ENCODE results near the gene TPD52L1.

The TPD52L1 gene

DNA sequence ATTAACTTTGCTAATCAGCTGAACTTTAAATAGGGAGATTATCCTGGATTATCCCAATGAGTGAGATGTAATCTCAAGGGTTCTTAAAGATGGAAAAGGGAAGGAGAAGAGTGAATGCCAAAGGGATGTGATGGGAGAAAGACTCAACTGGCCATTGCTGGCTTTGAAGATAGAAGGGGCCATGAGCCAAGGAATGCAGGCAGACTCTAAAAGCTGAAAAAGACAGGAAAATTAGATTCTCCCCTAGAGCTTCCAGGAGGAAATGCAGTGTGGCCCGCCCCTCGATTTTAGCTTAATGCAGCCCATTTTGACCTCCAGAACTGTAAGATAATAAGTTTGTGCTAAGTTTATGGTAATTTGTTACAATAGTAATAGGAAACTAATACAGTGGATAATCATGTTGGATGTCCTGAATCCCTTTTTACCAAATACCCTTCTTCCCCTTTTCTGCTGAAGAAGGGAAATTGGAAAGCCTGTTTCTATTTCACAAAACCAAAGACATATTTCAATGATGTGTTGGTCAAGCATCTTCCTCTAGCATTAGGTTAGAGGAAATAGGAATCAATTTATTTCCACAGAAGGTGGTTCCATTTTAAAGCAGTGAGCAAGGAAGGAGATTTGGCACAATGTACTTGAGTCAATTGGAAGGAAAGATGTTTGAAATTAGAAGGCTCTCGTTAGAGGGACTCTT lies 151.5 kb downstream of the TPD52L1 start:
- no peak for DNase-seq (ENCODE audit: low read depth)

DNA sequence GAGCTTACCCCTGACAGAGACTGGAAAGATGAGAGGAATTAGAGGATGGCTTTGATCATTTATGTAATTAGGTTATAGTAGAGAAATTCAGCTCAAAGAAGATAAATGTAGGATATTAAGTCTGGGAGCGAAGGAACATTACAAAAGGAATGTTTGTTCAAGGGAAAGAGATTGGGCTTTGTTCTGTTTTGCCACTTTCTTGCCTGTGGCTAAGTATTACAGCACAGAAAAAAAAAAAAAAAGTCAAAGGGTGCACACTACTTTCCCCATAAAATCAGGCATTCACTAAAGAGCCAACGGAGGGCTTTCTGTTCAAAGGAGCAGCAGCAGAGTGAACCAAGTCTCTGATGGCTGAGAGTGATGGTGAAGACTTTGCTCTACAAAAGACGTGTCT lies 153.2 kb downstream of the TPD52L1 start:
- no peak for DNase-seq (ENCODE audit: low read depth)

DNA sequence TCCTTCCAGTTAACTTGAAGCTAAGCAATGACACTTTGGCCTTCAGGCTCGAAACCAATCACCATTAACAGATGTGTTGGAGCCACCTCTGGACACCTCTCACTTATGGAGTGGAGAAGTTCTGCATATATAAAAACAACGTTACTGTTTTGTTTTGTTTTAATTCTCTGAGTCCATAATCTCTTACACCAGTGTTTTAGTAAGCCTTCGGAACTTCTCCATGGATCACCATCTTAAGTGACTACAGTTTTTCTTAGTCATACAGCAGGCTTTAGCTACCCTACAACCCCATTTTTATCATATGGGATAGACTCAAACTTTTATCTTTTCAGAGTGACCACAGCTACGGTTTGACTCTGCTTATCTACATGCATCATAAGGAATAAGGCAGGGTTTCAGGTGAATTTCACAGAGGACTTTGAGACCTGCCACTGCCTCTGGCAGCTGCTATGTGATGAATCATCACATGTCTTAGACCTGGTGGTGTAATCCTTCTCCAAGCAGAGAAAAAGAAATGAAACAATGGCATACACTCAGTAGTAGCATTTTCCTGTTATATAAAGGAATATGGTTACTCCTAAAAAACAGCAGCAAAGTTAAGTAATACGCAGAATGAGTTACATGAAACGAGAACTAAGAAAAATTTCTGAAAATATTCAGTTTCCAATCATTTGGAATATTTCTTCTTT lies 153.7 kb downstream of the TPD52L1 start:
- no peak for DNase-seq (ENCODE audit: low read depth)

DNA sequence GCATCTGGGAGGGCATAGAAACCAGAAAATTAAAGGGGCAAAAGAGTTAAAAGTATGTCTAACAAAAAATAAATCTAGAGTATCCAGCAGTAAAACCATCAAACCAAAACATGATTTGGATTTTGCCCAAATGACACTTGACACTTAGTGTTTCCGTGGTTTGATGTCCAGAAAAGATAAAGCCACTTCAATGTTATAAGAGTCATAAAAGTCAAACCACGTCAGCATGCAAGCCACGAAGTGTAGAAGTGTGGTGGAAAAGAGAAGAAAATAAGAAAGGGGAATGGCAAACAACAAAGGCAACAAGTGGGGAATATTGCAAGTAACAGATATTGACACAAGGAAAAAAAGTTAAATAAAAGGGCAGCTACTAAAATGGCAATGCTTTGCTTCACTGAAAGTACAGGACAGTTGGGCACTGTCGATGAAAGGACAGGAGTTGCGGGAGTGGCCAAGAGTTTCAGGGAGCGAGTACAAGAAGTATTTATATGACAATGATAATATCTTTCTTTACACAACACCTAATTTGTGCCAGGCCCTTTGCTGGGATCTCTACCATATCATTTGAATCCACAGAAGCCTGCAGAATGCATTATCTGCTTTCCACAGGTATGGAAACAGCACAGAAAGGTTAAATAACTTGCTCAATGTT lies 154.5 kb downstream of the TPD52L1 start:
- DNase-seq (ENCODE audit: low read depth), result no peak

DNA sequence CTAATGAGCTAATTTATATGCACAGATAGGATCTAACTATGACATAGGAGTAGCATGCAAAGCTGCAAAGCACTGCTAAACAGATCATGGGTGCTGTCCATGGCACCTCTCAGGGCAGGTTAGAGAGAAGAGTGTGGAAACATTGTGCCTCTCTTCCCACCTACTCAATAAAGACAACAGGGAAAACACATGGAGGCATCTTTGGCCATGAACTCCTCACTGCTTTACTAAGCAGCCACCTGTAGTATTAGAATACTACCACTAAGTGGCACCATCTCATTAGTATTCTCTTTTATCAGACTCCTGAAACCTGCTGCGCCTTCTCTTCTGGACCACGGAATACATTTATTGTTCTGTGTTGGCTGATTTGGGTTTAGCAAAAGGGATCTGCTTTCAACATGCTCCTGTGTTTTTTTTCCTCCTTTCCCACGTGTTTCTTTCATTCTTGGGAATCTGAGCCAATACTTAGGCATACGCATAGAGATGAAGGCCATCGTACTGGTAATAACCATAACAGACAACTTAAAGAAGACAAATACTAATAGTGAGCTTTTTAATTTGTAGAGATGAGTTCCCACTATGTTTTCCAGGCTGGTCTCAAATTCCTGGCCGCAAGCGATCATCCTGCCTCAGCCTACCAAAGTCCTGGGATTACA lies 157.5 kb downstream of the TPD52L1 start:
- no peak for DNase-seq (ENCODE audit: low read depth)

DNA sequence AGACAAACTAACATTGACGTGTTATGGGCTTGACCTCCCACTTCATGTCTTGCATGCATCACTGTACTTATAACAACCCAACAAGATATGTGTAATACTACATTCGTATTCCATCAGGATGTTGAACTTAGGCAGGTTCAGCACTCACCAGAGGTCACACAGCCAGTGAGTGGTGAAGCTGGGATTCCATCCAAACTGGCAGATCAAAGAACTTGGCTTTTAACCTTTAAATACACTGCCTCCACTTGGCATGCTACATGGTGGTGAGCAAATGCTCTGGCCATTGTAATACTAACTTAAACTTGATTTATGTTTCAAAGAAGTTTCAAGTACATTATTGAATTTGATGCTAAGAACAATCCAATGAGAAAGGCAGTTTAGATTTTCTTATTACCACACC lies 158.9 kb downstream of the TPD52L1 start:
- DNase-seq (ENCODE audit: low read depth), result no peak

DNA sequence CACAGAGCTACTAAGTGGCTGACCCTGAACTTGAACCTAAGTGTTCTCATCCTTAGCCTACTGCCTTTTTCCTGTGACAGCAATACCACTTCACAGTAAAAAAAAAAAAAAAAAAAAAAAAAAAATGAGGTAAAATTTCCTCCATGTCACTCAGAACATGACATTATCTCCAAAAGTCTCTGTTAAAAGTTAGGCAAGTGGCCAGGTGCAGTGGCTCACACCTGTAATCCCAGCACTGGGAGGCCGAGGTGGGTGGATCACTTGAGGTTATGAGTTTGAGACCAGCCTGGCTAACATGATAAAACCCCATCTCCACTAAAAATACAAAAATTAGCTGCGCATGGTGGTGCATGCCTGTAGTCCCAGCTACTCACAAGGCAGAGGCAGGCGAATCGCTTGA lies 159.4 kb downstream of the TPD52L1 start:
- DNase-seq (ENCODE audit: low read depth), result no peak
